GM19240 (cell line): ENCODE measurements around the gene RTRAF.

Experiments
- DNase-seq: peaks from one replicate; pipeline ENCODE4 v3.0.0; 2011; ENCODE audit warnings: low spot score; ENCODE audit not compliant: insufficient read length

Gene RTRAF

DNA sequence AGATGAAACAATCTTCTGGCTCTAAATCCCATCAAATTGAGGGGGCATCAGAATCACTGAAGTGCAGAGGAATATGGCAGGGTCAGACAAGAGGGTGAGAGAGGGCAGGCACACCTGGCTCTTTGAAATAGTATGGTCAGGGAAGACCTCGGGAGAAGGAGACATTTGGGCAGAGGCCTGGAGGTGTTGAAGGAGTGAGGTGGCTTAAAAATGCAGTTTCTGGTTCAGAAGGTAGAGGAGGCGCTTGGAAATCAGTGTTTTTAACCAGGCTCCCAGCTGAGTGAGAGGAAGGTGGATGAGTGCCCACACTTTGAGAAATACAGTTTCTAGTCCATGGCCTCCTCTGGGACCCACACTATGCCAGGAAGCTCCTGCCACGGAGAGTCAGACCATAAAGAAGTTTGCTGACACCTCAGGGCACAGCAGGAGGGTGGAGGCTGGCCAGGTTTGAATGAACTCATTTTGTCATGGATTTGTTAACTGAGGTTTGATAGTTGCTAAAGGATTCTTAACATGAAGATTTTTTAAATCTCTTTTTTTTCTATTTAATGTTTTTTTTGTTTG, 59.4 kb downstream of the RTRAF start:
- no peak for DNase-seq

DNA sequence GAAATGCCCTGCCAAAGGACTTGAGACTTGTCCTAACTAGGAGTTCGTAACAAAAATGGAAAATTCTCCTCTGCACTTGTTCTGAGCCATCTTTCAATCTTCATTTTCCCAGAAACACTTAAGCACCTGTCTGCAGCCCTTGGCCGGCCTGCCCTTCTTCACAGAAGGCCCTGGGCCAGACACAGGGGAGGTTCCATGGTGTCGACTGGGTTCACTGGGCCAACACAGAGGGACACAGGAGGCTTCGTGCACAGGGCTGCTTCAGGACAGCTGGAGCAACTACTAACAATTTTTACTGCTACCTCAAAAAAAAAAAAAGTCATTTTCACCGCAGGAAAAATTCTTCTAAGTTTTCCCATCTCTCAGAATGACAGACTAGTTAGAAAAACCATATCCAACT, 59.9 kb downstream of the RTRAF start:
- DNase-seq: no peak

DNA sequence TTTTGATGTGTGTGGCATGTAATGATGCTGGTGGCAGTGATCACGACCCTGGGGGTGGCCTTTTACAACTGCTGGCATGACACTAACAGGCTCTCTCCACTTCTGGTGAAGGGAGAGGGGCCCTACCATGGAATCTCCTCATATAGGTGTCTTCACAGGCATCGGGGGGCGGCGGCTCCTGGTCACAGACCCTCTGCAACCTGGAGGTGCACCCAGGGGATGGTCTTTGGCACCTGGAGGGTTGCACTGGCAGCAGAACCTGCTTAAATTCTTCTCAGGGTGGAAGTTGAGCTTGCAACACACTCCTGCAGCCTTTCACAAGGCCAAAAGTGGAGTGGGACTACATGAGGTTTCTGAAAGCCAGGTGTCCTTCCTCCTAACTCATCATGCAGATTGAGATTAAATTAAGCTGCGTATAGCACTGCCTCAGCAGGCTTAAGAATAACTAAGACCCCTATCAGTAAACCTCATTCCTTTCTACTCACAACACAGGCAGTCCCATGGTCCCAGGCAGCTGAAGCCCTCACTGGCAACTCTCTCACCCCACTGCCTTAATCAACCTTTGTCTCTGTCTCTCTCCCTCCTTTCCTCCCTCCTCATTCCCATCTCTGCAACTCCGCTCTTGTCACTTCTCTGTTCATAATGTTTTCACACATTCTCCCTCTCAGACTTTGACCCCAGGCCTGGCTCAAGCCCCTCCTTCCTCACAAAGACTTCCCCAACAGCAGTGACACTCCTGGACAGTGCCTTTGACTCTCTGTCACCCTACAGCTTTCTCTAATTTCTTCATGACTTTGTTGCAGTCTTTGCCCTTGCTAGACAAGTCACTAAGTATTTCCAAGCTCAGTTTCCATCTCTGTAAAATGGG, 60.6 kb downstream of the RTRAF start:
- no peak for DNase-seq

DNA sequence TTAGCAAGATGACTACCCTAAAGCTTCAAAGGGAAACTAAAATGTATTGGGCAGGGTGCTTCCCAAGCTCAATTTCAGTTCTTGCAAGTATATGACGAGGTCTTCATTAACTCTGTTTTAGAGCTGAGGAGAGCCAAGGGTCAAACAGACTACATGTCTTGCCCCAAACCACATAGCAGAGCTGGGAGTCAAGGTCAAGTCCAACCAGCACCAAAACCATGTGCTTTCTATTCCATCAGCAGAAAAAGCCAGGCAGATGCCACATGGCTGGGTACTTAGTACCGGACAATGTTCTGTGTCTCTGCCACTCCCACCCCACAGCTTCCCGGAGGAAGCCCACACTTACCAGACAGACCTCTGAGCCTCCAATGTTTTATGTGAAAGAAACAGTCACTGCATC, 61.9 kb downstream of the RTRAF start:
- no peak for DNase-seq

DNA sequence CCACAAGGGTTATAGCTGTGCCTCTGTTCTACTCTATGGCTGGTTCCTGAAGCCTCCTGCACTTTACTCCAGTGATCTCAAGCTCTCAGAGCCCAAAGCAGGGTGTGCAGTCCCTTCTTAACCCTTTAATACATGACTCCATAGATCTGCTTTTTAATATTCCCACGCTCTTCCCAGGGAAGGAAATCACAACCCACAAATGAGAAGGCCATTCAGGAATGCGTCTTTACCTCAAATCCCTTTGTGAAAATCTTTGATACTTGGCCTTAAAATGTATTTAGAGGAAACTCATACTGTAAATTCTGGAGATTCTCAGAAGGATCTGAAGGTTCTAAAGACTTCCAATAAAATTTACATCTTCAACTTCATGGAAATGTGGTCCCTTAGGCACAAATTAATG, 62.5 kb downstream of the RTRAF start:
- no peak for DNase-seq

DNA sequence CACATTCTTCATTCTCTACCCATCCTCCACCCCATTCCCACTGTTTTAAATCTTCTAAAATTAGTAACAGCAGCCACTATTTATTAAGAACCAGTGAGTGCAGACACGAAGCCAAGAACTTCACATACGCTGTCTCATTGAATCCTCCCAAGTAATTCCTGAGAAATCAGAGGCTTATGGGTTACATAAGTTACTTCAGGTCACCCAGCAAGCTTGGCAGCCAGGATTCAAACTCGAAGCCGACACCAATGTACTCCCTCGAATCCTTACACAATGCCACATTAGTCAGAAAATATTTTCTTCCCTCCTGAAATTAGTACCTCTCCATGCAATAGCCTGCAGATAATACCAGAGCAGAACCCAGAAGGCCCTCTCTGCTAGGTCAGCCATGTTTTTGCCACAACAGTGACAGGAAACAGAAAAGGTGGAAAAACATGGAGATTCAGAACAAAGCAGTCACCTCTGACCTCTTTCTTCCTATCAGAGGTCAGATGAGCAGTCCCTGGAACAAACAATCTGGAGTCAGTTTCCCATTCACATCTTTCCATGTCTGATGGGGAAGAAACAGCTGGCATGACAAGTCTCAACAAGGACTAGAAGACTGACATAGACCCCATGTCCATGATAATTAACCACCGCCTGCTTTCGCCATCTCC, 63.1 kb downstream of the RTRAF start:
- DNase-seq: no peak

DNA sequence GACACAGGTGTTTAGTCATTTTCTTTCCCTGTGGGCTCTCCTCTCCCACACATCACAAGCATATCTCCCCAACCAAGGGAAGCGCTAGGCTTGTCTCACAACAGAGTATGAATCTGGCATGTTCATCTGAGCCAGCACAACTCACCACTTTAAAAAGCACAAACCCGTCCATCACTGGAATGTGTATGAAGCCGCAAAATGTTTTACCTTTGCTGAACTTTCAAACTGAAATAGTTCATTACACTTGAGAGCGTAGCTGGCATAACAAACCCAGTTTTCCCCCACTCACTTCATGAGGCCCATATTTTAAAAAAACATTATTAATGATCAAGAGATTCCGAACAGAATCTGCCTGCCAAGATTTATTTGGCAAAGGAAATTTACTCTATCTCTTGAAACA, 63.7 kb downstream of the RTRAF start:
- no peak for DNase-seq

DNA sequence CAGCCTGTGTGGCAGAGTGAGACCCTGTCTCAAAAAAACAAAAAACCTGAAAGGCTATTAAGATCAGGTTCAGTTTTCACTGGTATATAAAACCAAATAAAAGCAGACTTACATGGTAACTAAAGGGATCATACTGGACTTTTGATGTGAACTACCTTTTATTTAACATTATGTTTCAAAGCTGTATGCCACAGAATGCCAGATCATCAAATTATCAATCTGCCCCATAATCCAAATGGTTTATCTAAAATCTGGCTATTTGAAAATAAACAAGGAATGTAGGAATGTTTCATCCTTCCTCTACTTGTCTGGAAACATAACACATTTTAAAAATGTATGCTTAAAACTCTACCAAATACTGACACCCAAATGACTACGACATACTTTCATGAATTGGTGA, 65.3 kb downstream of the RTRAF start:
- no peak for DNase-seq

DNA sequence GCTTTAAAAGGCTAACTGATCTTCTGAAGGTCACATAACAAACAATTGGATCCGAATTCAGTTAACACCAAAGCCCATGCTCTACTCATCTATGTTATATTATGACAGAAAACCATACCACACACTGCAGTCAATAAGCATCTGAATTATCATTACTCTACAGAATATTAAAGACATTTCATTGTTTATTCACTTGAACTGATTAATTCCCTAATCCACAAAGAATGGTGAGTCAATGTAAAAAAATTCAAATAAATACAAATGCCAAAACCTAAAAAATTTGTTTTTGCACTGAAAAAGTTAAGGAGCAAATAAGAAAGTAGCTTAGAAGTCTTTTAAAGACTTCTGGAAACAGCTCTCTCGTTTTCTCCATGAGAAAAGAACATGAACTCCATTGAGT, 65.8 kb downstream of the RTRAF start:
- DNase-seq: no peak

DNA sequence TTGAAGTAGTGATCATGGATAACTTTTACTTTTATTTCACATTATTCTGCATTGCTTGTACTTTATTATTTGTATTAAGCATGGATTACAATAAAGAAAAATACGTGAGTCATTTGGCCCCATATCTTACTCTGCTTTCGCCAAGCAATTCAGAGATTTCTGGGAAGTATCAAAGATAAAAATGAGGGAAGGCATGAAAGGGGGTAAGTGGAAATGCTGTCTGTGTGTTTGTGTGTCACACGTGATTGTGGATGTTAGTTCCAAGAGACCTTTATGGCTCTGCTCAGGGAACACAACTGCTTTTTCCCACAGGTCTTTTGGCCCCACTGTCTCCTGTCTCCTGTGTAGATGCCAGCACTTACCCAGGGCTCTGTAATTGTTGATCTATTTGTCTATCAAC, 69.0 kb downstream of the RTRAF start:
- no peak for DNase-seq

DNA sequence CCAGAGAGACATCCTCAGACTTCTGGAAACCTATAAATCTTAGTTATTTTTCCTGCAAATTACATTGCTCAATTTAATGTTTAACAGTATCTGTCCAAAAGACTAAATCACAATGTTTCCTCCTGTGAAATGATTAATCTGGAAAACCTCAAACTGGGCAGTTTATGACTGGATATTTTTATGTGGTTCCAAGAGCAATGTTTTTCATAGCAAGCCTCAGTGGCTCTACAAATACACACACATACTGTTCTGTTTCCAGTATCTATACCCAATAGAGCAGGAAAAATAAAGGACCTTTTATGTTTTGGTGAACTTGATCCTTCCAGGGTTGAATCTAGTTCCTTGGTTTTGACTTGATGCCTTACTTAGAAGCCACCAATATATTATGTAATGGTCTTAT, 70.3 kb downstream of the RTRAF start:
- DNase-seq: no peak

DNA sequence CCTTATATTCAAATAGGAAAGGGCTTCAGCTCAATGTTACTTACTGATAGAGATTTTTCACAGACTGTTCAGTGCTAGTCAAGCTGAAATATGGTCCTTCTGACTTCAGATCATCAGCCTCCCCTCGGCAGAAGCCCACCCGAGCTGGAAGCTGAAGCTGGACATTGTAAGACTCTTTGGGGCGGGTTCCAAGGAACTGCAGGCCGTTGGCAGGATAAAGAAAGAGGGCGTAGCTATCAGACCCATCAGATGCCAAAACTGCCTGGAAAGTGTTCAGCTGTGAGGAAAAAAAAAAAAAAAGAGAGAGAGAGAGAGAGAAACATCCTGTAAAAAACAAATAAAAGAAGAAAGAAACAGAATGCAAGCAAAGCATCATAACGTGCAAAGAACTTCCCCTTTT, 70.7 kb downstream of the RTRAF start:
- DNase-seq: no peak
